IMR-90 (cell line): ENCODE results near the gene EFNA5. TPM values are rescaled to one million over a fixed set of nuclear protein-coding genes. Genes with fewer than 3 reads are reported as not detected.

ENCODE experiments used
- ATAC-seq: fragments of 200-7000 bp; cut with Tn5 transposase; 2 replicates; pipeline ENCODE4 v1.9.1; 2020; ENCODE audit warnings: low read depth, mild to moderate bottlenecking, moderate library complexity
- BruUV-seq: library from RNA; stranded (reverse); fragments of 400-500 nt; replicated peaks from 2 replicates; lab custom pipeline; 2021; lab: Mats Ljungman, UMichigan
- CTCF ChIA-PET: fragments of 300-600 bp; formaldehyde crosslinking; extraction: SDS; loops from one replicate; lab custom pipeline; 2021; ENCODE audit warnings: antibody characterized with exemption; lab: Yijun Ruan, JAX
- POLR2A ChIA-PET: fragments of 300-600 bp; sonication (Branson Sonifier 250); formaldehyde crosslinking; loops from one replicate; lab custom pipeline; 2022; ENCODE audit warnings: antibody characterized with exemption; ENCODE audit not compliant: unreplicated experiment; lab: Charles Lee
- DNase-seq: peaks from one replicate; pipeline ENCODE4 v3.0.0; 2013
- H2AFZ ChIP-seq: replicated peaks from 2 replicates; pipeline ENCODE3; 2013; ENCODE audit warnings: low read length, mild to moderate bottlenecking; ENCODE audit not compliant: poor library complexity
- H2AK5ac ChIP-seq: 2 replicates; pipeline ENCODE4 v1.6.1; 2013; ENCODE audit warnings: low read depth, low read length, inconsistent platforms
- H2AK9ac ChIP-seq: replicated peaks from 2 replicates; pipeline ENCODE3; 2013; ENCODE audit warnings: mild to moderate bottlenecking, low read depth, low read length, moderate library complexity; ENCODE audit not compliant: poor library complexity
- H2BK120ac ChIP-seq: 2 replicates; pipeline ENCODE4 v1.6.1; 2013; ENCODE audit warnings: low read depth, low read length, inconsistent platforms
- H2BK15ac ChIP-seq: 3 replicates; pipeline ENCODE4 v1.6.1; 2013; ENCODE audit warnings: low read depth, low read length, inconsistent platforms
- H2BK20ac ChIP-seq: 2 replicates; pipeline ENCODE4 v1.6.1; 2013; ENCODE audit warnings: low read depth, mild to moderate bottlenecking, inconsistent platforms, low read length, moderate library complexity
- H2BK5ac ChIP-seq: 2 replicates; pipeline ENCODE4 v1.6.1; 2013; ENCODE audit warnings: mild to moderate bottlenecking, low read depth, low read length, inconsistent platforms; ENCODE audit not compliant: poor library complexity, severe bottlenecking
- H3K14ac ChIP-seq: replicated peaks from 2 replicates; pipeline ENCODE4 v1.6.1; 2013; ENCODE audit warnings: low read depth, low read length, inconsistent platforms
- H3K18ac ChIP-seq: 2 replicates; pipeline ENCODE4 v1.6.1; 2013; ENCODE audit warnings: low read depth, low read length, control low read depth
- H3K23ac ChIP-seq: 2 replicates; pipeline ENCODE4 v1.6.1; 2013; ENCODE audit warnings: low read depth, low read length, inconsistent platforms
- H3K27ac ChIP-seq: 2 replicates; pipeline ENCODE4 v1.5.1; 2013; ENCODE audit warnings: mild to moderate bottlenecking, control low read depth, low read length; ENCODE audit not compliant: insufficient read depth
- H3K27me3 ChIP-seq: 2 replicates; pipeline ENCODE4 v1.6.1; 2013; ENCODE audit warnings: low read length; ENCODE audit not compliant: control insufficient read depth, insufficient read depth
- H3K36me3 ChIP-seq: 2 replicates; pipeline ENCODE4 v1.6.1; 2013; ENCODE audit warnings: low read length, mixed read lengths; ENCODE audit not compliant: control insufficient read depth, insufficient read depth
- H3K4ac ChIP-seq: 2 replicates; pipeline ENCODE4 v1.6.1; 2013; ENCODE audit warnings: low read depth, low read length, inconsistent platforms
- H3K4me1 ChIP-seq: 2 replicates; pipeline ENCODE4 v1.6.1; 2013; ENCODE audit warnings: low read length, mixed read lengths; ENCODE audit not compliant: control insufficient read depth, insufficient read depth
- H3K4me2 ChIP-seq: 2 replicates; pipeline ENCODE4 v1.6.1; 2013; ENCODE audit warnings: low read depth, mild to moderate bottlenecking, control low read depth, low read length, moderate library complexity
- H3K4me3 ChIP-seq: 2 replicates; pipeline ENCODE4 v1.5.1; 2013; ENCODE audit warnings: low read depth, mild to moderate bottlenecking, control low read depth, low read length, moderate library complexity; ENCODE audit not compliant: insufficient read depth
- H3K56ac ChIP-seq: 2 replicates; pipeline ENCODE4 v1.6.1; 2013; ENCODE audit warnings: low read length, inconsistent platforms; ENCODE audit not compliant: insufficient read depth; ENCODE audit errors: extremely low read depth
- H3K79me1 ChIP-seq, 2 experiments: 2 replicates each; pipeline ENCODE4 v1.6.1; 2013; ENCODE audit warnings: low read length in 2 of 2, inconsistent platforms in 1 of 2, low read depth in 1 of 2
- H3K9ac ChIP-seq: 2 replicates; pipeline ENCODE4 v1.6.1; 2013; ENCODE audit warnings: low read depth, low read length, control low read depth
- H3K9me1 ChIP-seq: 2 replicates; pipeline ENCODE4 v1.6.1; 2013; ENCODE audit warnings: low read length, inconsistent platforms; ENCODE audit not compliant: insufficient read depth
- H3K9me3 ChIP-seq: 2 replicates; pipeline ENCODE4 v1.6.1; 2013; ENCODE audit warnings: low read length; ENCODE audit not compliant: control insufficient read depth, insufficient read depth
- H4K20me1 ChIP-seq: 2 replicates; pipeline ENCODE4 v1.6.1; 2013; ENCODE audit warnings: low read length, inconsistent platforms; ENCODE audit not compliant: insufficient read depth
- H4K5ac ChIP-seq: 2 replicates; pipeline ENCODE4 v1.6.1; 2013; ENCODE audit warnings: mild to moderate bottlenecking, low read depth, low read length, control low read depth
- H4K8ac ChIP-seq, 2 experiments: 2 replicates each; pipeline ENCODE4 v1.6.1; 2013; ENCODE audit warnings: low read depth in 2 of 2, low read length in 2 of 2, control low read depth in 1 of 2, inconsistent platforms in 1 of 2
- H4K91ac ChIP-seq: 2 replicates; pipeline ENCODE4 v1.6.1; 2013; ENCODE audit warnings: low read depth, low read length, inconsistent platforms; ENCODE audit not compliant: insufficient read depth
- BHLHE40 ChIP-seq: fragments of 150-350 bp; IDR thresholded peaks from 2 replicates; pipeline ENCODE4 v1.6.1; 2016; ENCODE audit warnings: mild to moderate bottlenecking, low read depth, low read length
- CEBPB ChIP-seq: IDR thresholded peaks from 2 replicates; pipeline ENCODE4 v1.6.1; 2012; ENCODE audit warnings: low read depth, low read length, improper control_type of control experiment
- CHD1 ChIP-seq: IDR thresholded peaks from 2 replicates; pipeline ENCODE4 v1.6.1; 2012; ENCODE audit warnings: low read depth, low read length, improper control_type of control experiment
- ELK1 ChIP-seq: fragments of 150-350 bp; IDR thresholded peaks from 2 replicates; pipeline ENCODE4 v1.6.1; 2016; ENCODE audit warnings: low read depth, mild to moderate bottlenecking, low read length, moderate library complexity, borderline replicate concordance
- FOS ChIP-seq: fragments of 150-350 bp; IDR thresholded peaks from 2 replicates; pipeline ENCODE4 v1.6.1; 2016; ENCODE audit warnings: low read depth, low read length
- MAFK ChIP-seq: IDR thresholded peaks from 2 replicates; pipeline ENCODE4 v1.6.1; 2012; ENCODE audit warnings: low read depth, low read length, improper control_type of control experiment
- MAZ ChIP-seq: IDR thresholded peaks from 2 replicates; pipeline ENCODE4 v1.6.1; 2012; ENCODE audit warnings: low read depth, mild to moderate bottlenecking, low read length, improper control_type of control experiment, moderate library complexity, borderline replicate concordance
- MXI1 ChIP-seq: IDR thresholded peaks from 2 replicates; pipeline ENCODE4 v1.6.1; 2012; ENCODE audit warnings: low read depth, mild to moderate bottlenecking, low read length, moderate library complexity, borderline replicate concordance
- NFE2L2 ChIP-seq: fragments of 150-350 bp; IDR thresholded peaks from 2 replicates; pipeline ENCODE4 v1.6.1; 2016; ENCODE audit warnings: low read depth, mild to moderate bottlenecking, low read length
- POLR2A ChIP-seq: IDR thresholded peaks from 2 replicates; pipeline ENCODE4 v1.6.1; 2012; ENCODE audit warnings: mild to moderate bottlenecking, low read depth, low read length
- RAD21 ChIP-seq: IDR thresholded peaks from 2 replicates; pipeline ENCODE4 v1.6.1; 2012; ENCODE audit warnings: low read length, improper control_type of control experiment
- RCOR1 ChIP-seq: IDR thresholded peaks from 2 replicates; pipeline ENCODE4 v1.6.1; 2012; ENCODE audit warnings: mild to moderate bottlenecking, low read length, improper control_type of control experiment; ENCODE audit not compliant: insufficient replicate concordance
- RFX5 ChIP-seq: IDR thresholded peaks from 2 replicates; pipeline ENCODE4 v1.8.0; 2012; ENCODE audit warnings: low read depth, mild to moderate bottlenecking, low read length, moderate library complexity
- SMC3 ChIP-seq: fragments of 150-350 bp; IDR thresholded peaks from 2 replicates; pipeline ENCODE4 v1.6.1; 2016; ENCODE audit warnings: low read depth, mild to moderate bottlenecking, antibody characterized with exemption, low read length, moderate library complexity
- USF2 ChIP-seq: fragments of 150-350 bp; IDR thresholded peaks from 2 replicates; pipeline ENCODE4 v1.6.1; 2017; ENCODE audit warnings: mild to moderate bottlenecking, antibody characterized with exemption, low read length, low read depth
- WGBS, 2 experiments: methylation state at CpG; one replicate each; pipeline versions ENCODE4 v1.1.5 to v1.1.7; 2013; ENCODE audit warnings: missing lambda C conversion rate in 2 of 2; ENCODE audit not compliant: insufficient read length in 1 of 2; ENCODE audit errors: extremely low coverage in 2 of 2; 5-methylcytosine and 5-hydroxymethylcytosine counted together
- dilution Hi-C: fragments of 300-500 bp; cut with HindIII; formaldehyde crosslinking; loops from one replicate; pipeline ENCODE4 v1.14.3; 2018; ENCODE audit warnings: low sequenced_read_pairs; ENCODE audit not compliant: unreplicated experiment
- in situ Hi-C: fragments of 300-500 bp; cut with MboI; formaldehyde crosslinking; loops from 3 replicates; pipeline ENCODE4 v1.14.3; 2019; ENCODE audit warnings: low sequenced_read_pairs, inconsistent platforms, mixed read lengths
- intact Hi-C: fragments of 100-400 bp; cut with micrococcal nuclease; formaldehyde crosslinking; loops from 2 replicates; pipeline ENCODE4 v1.10.0; 2022
- polyA plus RNA-seq, 3 experiments: library from polyadenylated mRNA; depleted of rRNA; stranded (reverse); fragments of >200 nt; gene quantifications; 2 replicates each; pipeline ENCODE4 v1.2.3, GENCODE V29; 2012; ENCODE audit warnings: low replicate concordance in 1 of 3
- total RNA-seq: library from RNA; depleted of rRNA; stranded (reverse); fragments of >200 nt; gene quantifications from 2 replicates; pipeline ENCODE4 v1.2.3, GENCODE V29; 2012
- TF ChIP-seq, protein P1 (sequence below): conservative IDR thresholded peaks from 2 replicates; pipeline ENCODE4 v1.5.1; 2012; ENCODE audit warnings: mild to moderate bottlenecking, low read depth, low read length, improper control_type of control experiment

EFNA5 gene
- total and polyA plus RNA-seq, 2 of the 4 experiments (the other 2 are of a cell fraction): 1.5 to 1.6 TPM

GRCh38 chr5:107605596-107606125, 65.1 kb downstream of the EFNA5 start:
- DNase-seq (no peak), ATAC-seq (no peak)
- Histone ChIP-seq H3K4me2 (no peak overlapping the region), H3K18ac (no peak overlapping the region), H3K23ac (no peak overlapping the region), H3K27me3 (no peaks in the 10 kb centered on the region; the same call in 1 of the 2 replicates), H2AK5ac (no peak overlapping the region), H4K8ac (no peak overlapping the region), H2BK15ac (no peak overlapping the region), H3K79me1 (no peaks in the 10 kb centered on the region; a peak in 1 of 4 replicates), H2BK20ac (no peak overlapping the region), H2AK9ac (no peak overlapping the region), H3K4ac (no peak overlapping the region), H3K9ac (no peak overlapping the region), H2BK120ac (no peak overlapping the region), H3K56ac (no peak overlapping the region), H2AFZ (no peak overlapping the region), H2BK5ac (no peak overlapping the region), H4K20me1 (no peaks in the 10 kb centered on the region), H4K91ac (no peak overlapping the region), H3K9me1 (no peaks in the 10 kb centered on the region), H3K27ac (no peak overlapping the region), H3K36me3 (no peaks in the 10 kb centered on the region), H3K14ac (no peak overlapping the region), H3K4me3 (no peak overlapping the region), H4K5ac (no peak overlapping the region), H3K9me3 (no peaks in the 10 kb centered on the region), H3K4me1 (0 out of 2 replicates have a peak, but pooled peaks cover 2% of the 10 kb centered on the region)
- intact Hi-C loops (no loop called here), dilution Hi-C loops (no loop called here), in situ Hi-C loops (no loop called here)
- ChIA-PET POLR2A (interaction anchor here (0.5 kb wide), 1 partner anchor 352 kb away, joined by 6 read pairs; no protein-coding TSS in a partner anchor), CTCF (interaction anchor here (0.9 to 1.9 kb wide), 2 partner anchors 23 to 33 kb away, joined by 3 to 8 read pairs; no protein-coding TSS in a partner anchor)
- TF ChIP-seq POLR2A (no peak), MAZ (no peak), BHLHE40 (no peak), SMC3 (no peak), ELK1 (no peak), RFX5 (no peak), USF2 (no peak), RCOR1 (no peak), CEBPB (no peak), RAD21 (no peak), NFE2L2 (no peak), MXI1 (no peak), FOS (no peak), CHD1 (no peak), MAFK (no peak)
- TF ChIP-seq, protein P1, sequence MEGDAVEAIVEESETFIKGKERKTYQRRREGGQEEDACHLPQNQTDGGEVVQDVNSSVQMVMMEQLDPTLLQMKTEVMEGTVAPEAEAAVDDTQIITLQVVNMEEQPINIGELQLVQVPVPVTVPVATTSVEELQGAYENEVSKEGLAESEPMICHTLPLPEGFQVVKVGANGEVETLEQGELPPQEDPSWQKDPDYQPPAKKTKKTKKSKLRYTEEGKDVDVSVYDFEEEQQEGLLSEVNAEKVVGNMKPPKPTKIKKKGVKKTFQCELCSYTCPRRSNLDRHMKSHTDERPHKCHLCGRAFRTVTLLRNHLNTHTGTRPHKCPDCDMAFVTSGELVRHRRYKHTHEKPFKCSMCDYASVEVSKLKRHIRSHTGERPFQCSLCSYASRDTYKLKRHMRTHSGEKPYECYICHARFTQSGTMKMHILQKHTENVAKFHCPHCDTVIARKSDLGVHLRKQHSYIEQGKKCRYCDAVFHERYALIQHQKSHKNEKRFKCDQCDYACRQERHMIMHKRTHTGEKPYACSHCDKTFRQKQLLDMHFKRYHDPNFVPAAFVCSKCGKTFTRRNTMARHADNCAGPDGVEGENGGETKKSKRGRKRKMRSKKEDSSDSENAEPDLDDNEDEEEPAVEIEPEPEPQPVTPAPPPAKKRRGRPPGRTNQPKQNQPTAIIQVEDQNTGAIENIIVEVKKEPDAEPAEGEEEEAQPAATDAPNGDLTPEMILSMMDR: no peak
- BruUV-seq: no TSS peak
- WGBS, 2 experiments: no CpG with 5 or more reads among the region's 2 CpGs
